ENCODE data around the gene RBM19.

Gene RBM19

DNA sequence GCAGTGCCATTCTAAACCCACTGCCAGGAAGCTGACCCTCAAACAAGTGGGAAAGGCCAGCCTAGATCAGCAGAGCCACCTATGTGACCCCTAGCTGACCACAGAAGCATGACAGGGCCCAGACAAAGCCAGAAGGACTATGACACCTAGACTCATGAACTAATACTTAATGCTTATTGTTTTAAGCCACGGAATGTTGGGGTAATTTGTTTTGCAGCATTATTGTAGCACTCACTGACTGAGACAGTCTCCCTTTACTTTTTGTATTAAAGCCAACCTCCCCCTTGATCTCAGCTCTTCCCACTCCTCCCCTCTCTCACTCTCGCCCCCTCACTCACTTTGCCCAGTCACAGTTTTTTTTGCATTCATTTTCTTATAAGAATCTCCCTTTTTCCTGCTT is 186.4 kb downstream of the RBM19 start:
- Histone ChIP-seq H3K27ac (ENCODE audit: low read depth, low read length) (no peak overlapping the region), H3K9ac (ENCODE audit: low read length) (no peak overlapping the region), H3K27me3 (ENCODE audit: control insufficient read depth, insufficient read depth, low read length) (no peaks in the 10 kb centered on the region), H3K4me1 (ENCODE audit: control insufficient read depth, insufficient read depth, low read length) (no peaks in the 10 kb centered on the region), H3K4me3 (ENCODE audit: low read length) (no peak overlapping the region), H3K36me3 (ENCODE audit: control insufficient read depth, insufficient read depth, low read length) (no peaks in the 10 kb centered on the region)

DNA sequence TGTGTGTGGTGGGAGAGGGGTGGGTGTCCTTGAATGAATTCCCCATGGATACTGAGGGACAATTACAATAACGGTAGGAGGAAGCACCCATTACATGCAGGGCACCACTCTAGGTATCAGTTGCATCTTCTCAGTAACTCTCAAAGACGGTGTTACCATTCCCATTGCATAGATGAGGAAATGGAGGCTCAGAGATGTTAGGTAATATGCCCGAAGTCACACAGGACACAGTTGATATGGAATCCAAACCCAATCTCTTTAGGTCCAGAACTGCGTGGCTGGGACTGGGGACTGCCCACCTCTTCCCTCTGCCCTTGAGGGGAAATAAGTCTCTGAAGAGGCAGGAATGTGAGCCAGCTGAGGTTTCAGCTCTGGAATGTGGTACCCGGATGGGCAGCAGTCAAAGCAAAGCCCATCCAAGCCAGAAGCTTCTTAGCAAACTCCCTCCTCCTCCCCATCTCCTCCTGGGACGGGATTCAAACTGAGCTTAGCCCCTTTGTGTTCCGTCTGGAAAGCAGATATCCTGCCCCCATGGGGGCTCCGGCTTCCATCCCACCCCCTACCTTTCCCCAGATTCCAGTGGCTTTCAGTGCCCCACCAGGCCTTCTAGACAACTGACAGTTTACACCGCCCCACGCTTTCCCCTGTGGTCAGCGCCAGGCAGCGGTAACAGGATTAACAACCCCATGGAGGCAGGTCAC is 187.5 kb downstream of the RBM19 start:
- Histone ChIP-seq H3K36me3 (ENCODE audit: control insufficient read depth, insufficient read depth, low read length) (no peaks in the 10 kb centered on the region), H3K27me3 (ENCODE audit: control insufficient read depth, insufficient read depth, low read length) (no peaks in the 10 kb centered on the region), H3K4me1 (ENCODE audit: control insufficient read depth, insufficient read depth, low read length) (no peaks in the 10 kb centered on the region), H3K27ac (ENCODE audit: low read depth, low read length) (no peak overlapping the region), H3K4me3 (ENCODE audit: low read length) (no peak overlapping the region), H3K9ac (ENCODE audit: low read length) (no peak overlapping the region)

DNA sequence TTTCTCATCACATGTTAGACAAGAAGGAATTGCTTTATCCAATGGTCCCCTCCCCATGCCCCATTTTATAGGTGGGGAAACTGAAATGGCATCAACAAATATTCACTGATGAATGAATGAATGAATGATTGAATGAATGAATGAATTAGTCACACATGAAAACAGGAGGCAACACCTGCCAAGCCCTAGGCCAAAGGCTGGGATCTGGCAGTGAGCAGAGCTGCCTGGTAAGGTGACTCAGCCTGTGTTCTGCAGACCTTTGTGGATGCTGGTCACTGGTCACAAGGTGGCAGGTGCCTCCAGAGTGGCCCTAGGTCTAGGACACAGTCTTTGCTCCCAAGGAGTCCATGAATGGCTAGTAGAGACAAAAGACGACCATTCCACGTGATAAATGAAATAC is 188.4 kb downstream of the RBM19 start:
- Histone ChIP-seq H3K4me1 (ENCODE audit: control insufficient read depth, insufficient read depth, low read length) (no peaks in the 10 kb centered on the region), H3K36me3 (ENCODE audit: control insufficient read depth, insufficient read depth, low read length) (no peaks in the 10 kb centered on the region), H3K27ac (ENCODE audit: low read depth, low read length) (no peak overlapping the region), H3K27me3 (ENCODE audit: control insufficient read depth, insufficient read depth, low read length) (no peaks in the 10 kb centered on the region), H3K4me3 (ENCODE audit: low read length) (no peak overlapping the region), H3K9ac (ENCODE audit: low read length) (no peak overlapping the region)

DNA sequence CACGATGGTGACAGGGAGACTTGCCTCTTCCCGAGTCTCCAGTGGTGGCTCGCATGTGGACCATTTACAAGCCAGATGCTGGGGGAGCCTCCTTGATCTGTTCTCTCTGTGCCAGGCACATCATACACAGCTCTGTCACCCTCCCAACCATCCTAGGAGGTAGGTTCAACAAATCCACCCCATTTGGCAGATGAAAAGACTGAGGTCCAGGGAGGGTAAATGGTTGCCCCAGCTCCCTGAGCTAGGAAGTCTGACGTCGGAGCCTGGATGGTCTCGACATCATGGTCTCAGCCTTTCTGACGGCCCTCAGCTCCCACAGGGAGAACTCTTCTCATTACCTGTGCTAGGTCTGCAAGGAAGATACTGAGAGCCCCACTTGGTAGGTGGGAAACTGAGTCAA is 189.6 kb downstream of the RBM19 start:
- H3K27ac ChIP-seq (ENCODE audit: low read depth, low read length) = no peak overlapping the region
- no peaks in the 10 kb centered on the region for H3K4me1 ChIP-seq (ENCODE audit: control insufficient read depth, insufficient read depth, low read length)
- no peaks in the 10 kb centered on the region for H3K27me3 ChIP-seq (ENCODE audit: control insufficient read depth, insufficient read depth, low read length)
- H3K4me3 ChIP-seq (ENCODE audit: low read length) = no peak overlapping the region
- no peak overlapping the region for H3K9ac ChIP-seq (ENCODE audit: low read length)
- no peaks in the 10 kb centered on the region for H3K36me3 ChIP-seq (ENCODE audit: control insufficient read depth, insufficient read depth, low read length)

DNA sequence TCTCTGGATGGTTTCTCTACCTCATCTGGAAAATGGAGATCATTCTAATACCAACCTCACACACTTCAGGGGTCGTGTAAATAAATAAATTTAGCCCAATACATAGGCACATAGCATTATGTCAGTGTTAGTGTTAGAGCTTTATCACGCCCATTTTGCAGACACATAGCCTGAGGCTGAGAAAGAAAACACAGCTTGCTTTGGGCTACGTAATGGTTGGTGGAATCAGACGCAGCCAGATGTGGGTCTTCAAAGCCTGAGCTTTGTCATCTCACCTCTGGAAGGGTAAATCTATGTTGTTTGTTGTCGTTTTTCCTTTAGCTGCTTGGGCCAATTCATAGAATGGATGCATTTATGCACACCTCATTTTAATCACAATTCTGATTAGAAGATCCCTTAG is 191.6 kb downstream of the RBM19 start:
- Histone ChIP-seq H3K27ac (ENCODE audit: low read depth, low read length) (no peak overlapping the region), H3K4me3 (ENCODE audit: low read length) (no peak overlapping the region), H3K27me3 (ENCODE audit: control insufficient read depth, insufficient read depth, low read length) (no peaks in the 10 kb centered on the region), H3K9ac (ENCODE audit: low read length) (no peak overlapping the region), H3K36me3 (ENCODE audit: control insufficient read depth, insufficient read depth, low read length) (no peaks in the 10 kb centered on the region), H3K4me1 (ENCODE audit: control insufficient read depth, insufficient read depth, low read length) (no peaks in the 10 kb centered on the region)

DNA sequence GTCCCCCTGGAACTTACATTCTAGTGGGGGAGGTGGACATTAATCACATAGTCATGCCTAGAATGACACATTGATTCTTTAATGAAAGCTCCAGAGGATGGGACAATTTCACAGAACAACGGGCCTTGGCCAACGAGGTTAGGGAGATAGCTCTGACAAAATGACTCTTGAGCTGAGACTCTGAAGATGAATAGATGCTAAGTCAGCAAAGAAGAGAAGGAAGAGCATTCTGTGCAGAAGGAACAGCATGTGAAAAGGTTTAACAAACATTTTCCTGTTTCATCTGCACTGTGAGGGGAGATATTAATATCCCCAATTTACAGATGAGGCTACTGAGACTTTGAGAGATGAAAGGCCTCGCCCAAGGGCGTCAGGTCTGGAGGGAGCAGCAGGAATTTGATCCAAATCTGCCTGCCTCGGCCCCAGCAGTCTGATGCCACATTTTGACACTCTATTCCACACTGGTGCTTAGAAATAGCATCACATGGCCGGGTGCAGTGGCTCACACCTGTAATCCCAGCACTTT is 193.6 kb downstream of the RBM19 start:
- no peaks in the 10 kb centered on the region for H3K36me3 ChIP-seq (ENCODE audit: control insufficient read depth, insufficient read depth, low read length)
- H3K27me3 ChIP-seq (ENCODE audit: control insufficient read depth, insufficient read depth, low read length) = no peaks in the 10 kb centered on the region
- no peak overlapping the region for H3K9ac ChIP-seq (ENCODE audit: low read length)
- H3K4me1 ChIP-seq (ENCODE audit: control insufficient read depth, insufficient read depth, low read length) = no peaks in the 10 kb centered on the region
- H3K27ac ChIP-seq (ENCODE audit: low read depth, low read length) = no peak overlapping the region
- no peak overlapping the region for H3K4me3 ChIP-seq (ENCODE audit: low read length)

DNA sequence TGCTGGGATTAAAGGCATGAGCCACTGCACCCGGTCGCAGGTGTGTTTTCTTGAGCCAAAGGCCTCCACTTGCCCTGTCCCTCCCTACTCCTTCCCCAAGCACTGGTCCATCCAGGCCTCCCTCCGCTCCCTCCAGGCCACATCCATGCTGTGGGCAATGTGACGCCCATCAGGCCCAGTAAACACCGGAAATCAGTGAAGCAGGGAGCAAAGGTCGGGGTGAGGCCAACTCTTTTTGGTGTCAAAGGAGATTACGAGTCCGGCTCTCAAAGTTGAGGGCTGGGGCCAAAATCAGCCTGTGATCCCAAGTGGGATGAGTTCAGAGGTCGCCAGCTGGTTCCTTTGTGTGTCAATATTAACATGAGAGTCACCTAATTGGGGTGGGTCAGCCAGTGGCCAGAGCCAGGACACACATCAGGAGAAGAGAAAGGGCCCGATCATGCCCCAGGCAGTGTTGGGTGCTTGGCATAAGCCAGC is 195.7 kb downstream of the RBM19 start:
- H3K36me3 ChIP-seq (ENCODE audit: control insufficient read depth, insufficient read depth, low read length) = no peaks in the 10 kb centered on the region
- H3K4me3 ChIP-seq (ENCODE audit: low read length) = no peak overlapping the region
- no peaks in the 10 kb centered on the region for H3K4me1 ChIP-seq (ENCODE audit: control insufficient read depth, insufficient read depth, low read length)
- H3K27me3 ChIP-seq (ENCODE audit: control insufficient read depth, insufficient read depth, low read length) = no peaks in the 10 kb centered on the region
- H3K9ac ChIP-seq (ENCODE audit: low read length) = no peak overlapping the region
- H3K27ac ChIP-seq (ENCODE audit: low read depth, low read length) = no peak overlapping the region

DNA sequence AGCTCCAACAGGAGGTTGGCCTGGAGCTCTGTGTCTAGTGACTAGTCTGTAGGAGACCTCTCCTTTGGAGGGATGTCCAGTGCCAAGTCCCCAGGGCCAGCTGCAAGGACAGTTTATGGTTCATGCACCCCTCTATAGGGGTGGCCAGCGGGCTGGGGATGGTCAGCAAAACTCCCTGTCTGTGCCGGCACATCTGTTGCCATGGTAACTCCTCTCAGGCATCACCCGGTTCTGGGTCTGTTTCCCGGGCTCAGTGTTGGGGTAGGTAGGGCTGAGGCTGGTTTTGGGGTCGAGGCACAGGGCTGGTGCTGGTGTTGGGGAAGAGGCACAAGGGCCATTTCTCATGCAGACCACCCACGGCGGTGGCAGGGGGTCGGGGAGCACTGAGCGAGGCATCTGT is 196.8 kb downstream of the RBM19 start:
- Histone ChIP-seq H3K36me3 (ENCODE audit: control insufficient read depth, insufficient read depth, low read length) (no peaks in the 10 kb centered on the region), H3K4me3 (ENCODE audit: low read length) (no peak overlapping the region), H3K4me1 (ENCODE audit: control insufficient read depth, insufficient read depth, low read length) (no peaks in the 10 kb centered on the region), H3K27ac (ENCODE audit: low read depth, low read length) (no peak overlapping the region), H3K27me3 (ENCODE audit: control insufficient read depth, insufficient read depth, low read length) (no peaks in the 10 kb centered on the region), H3K9ac (ENCODE audit: low read length) (no peak overlapping the region)

DNA sequence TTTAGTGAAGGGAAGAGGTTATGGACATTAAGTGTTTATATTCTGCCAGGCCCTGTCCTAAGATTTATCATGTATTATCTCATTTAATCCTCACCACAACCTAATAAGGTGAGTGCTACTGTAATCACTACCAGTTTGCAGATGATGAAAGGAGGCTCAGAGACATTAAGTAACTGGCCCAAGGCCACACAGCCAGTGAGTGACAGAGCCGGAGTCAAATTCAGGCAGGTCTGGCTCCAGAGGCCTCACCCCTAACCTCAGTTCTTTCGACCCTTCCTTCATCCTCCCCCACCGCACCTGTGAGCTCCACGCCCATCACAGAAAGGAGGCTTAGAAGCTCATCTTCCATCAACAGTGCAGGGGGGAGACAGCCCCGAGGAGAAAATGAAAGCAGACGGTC is 197.3 kb downstream of the RBM19 start:
- H3K36me3 ChIP-seq (ENCODE audit: control insufficient read depth, insufficient read depth, low read length) = no peaks in the 10 kb centered on the region
- no peak overlapping the region for H3K27ac ChIP-seq (ENCODE audit: low read depth, low read length)
- H3K27me3 ChIP-seq (ENCODE audit: control insufficient read depth, insufficient read depth, low read length) = no peaks in the 10 kb centered on the region
- H3K9ac ChIP-seq (ENCODE audit: low read length) = no peak overlapping the region
- no peak overlapping the region for H3K4me3 ChIP-seq (ENCODE audit: low read length)
- H3K4me1 ChIP-seq (ENCODE audit: control insufficient read depth, insufficient read depth, low read length) = no peaks in the 10 kb centered on the region

DNA sequence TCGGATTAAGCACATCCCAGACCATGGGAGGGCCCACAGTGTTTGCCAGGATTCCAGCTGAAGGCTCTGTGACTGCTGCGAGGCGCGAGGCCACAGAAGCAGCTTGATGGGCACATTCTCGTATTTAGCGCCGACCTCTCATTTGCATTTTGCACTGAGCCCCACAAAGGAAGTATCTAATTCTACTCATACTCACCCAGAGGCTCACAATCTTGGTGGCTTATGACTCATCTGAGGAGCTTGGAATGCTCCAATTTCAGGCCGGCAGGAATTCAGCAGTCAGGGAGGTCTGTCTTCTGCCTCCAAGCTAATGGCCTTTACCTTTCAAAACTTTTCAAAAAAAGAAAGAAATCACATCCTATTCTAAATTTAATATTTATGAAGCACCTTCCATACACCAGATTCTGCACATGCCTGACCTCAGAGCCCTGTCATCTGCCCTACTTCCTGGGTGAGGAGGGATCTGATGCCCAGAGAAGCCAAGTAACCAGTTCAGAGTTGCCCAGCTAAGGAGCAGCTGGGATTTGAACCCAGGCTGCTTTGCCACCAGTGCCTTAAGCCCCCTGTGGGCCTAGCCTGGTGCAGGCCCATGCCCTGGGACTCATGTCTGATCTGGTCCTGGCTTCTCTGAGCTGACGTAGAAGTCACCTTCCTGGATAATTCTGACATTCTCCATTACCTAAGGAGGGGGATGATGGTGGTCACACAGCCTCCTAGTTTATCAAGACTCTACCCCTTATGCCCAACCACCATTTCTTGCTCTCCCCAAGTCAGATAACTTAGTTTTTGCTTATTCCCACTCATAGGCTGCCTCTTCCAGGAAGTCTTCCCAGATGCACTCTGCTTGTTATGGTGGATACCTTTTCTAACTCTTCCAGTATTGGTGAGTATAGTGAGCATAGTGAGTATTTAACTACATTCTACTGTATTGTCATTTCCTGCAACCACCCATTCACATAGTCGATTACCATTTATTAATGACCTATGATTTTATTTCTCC is 198.9 kb downstream of the RBM19 start:
- no peaks in the 10 kb centered on the region for H3K4me1 ChIP-seq (ENCODE audit: control insufficient read depth, insufficient read depth, low read length)
- no peak overlapping the region for H3K4me3 ChIP-seq (ENCODE audit: low read length)
- H3K36me3 ChIP-seq (ENCODE audit: control insufficient read depth, insufficient read depth, low read length) = no peaks in the 10 kb centered on the region
- no peak overlapping the region for H3K9ac ChIP-seq (ENCODE audit: low read length)
- peaks cover 7% of the 10 kb centered on the region for H3K27me3 ChIP-seq (ENCODE audit: control insufficient read depth, insufficient read depth, low read length)
- H3K27ac ChIP-seq (ENCODE audit: low read depth, low read length) = no peak overlapping the region
